Suppressor macrophage treated with lipopolysaccharide for 4 hours (primary cell): ENCODE data around the gene CFAP161.
A peak's percentile ranks its signal among the peaks of the same experiment; 100 is the strongest.
"Not testable (repeated sequence)": the region's sequence is repeated elsewhere in the genome, so short reads cannot be mapped to it uniquely, and the experiment has no call there.

Experiments
- DNase-seq: peaks from one replicate; pipeline ENCODE4 v3.0.0-alpha.2; 2020

Gene CFAP161

DNA sequence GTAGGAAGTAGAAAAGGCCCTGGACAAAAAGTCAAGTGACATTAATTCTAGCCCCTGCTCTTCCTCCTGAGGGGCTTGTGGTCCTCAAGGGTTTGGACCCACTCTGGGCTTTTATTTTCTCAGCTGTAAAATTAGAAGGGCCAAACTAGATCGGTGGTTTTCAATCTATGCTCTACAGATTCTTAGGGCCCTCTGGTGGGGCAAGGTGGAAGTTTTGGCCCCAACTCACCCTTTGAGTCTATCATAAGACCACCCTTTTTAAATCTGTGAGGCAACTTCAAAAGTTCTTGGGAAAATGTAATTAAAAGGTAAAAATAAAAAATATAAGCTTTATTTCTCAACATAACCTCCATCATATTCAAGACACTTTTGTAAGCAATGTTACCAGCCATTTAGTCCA is 25.6 kb upstream of the CFAP161 start:
- peak; percentile 28 for DNase-seq

DNA sequence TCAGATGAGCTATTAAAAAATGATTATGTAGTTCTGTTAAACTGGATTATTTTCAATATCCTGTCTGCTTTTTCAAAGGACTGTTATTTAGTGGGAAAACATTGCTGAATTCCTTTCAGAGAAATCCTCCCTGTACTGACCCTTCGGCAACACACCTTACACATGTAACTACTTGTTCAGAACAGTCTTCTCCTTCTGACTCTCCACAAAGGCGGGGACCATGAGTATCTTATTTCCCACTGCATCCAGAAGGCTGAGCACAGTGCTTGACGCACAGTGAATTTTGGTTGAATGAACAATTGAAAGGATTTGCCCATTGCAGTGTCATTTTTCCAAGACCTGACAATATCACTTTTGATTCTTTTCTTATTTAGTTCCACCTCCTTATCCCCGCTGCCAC is 23.1 kb upstream of the CFAP161 start:
- DNase-seq, result no peak

DNA sequence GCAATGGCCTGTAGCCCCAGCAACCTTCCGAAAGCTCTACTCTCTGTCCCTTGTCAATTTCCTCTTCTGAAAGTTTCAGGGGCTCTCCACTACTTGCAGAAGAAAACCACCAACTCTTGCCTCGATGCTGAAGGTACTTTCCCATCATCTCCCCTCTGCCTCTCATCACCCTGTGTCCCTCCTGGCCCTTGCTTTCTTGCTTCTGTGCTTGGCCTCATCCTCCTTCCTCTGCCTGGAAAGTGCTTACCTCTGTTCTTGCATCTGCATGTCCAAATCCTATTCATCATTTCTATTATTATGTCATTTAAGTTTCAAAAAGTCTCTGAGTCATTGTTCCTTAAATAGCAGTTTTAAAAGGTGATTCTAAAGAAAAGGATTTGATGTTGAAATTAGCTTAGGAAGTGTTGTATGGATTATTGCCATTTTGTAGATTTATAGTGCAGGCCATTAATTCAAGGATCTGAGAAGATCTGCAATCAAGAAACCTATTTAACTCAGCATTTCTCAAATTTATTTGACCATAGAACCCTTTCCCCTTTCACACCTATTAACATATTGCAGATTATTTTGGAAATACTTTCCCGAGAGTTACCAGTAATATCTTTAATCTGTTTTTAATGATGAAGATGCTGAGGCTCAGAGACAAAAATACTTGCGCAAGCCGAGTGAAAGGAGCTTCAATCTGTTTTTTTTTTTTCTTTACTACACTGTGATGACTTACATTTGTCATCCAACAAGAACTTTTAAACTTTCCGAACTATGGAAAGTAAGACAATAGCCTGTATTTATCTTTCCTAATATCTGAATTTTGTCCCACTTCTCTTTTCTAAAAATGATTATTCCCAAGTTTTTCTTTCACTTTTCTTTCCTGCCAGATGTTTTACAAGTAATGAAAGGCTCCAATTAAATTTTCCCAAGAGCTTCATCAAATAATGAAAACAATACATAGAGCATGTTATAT is 22.3 kb upstream of the CFAP161 start:
- DNase-seq, result peak; percentile 75

DNA sequence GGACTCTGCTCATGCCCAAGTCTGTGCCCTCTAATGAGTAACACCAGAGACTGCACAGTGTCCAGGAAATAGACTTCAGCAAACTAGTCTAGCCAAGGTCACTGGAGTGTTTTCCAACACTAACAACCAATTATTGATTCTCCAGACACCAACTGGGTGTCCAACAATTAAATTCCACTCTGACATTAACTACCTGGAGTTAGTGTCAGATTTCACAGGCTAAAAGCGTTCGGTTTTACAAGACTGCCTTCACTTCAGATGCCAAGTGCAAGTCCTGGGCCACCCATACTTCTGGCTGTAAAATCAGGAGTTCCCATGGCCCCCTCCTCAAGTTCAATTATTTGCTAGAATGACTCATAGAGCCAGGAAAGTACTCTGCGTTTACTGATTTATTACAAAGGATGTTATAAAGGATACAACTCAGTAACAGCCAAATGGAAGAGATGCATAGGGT is 20.8 kb upstream of the CFAP161 start:
- no peak for DNase-seq

DNA sequence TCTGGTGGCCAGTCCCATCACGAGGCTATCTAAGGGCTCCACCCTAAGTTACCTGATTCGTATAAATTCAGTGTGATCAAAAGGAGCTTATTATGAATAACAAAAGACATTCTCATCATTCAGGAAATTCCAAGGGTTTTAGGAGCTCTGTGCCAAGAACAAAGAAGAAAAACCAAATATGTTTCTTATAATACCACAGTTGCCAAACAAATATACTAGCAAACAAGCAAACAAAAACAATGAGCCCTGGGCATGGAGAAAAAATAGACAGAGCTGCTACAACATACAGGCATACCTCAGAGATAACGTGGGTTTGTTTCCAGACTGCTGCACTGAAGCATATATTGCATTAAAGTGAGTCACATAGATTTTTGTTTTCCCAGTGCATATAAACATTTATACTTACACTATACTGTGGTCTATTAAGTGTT is 20.2 kb upstream of the CFAP161 start:
- DNase-seq, result no peak

DNA sequence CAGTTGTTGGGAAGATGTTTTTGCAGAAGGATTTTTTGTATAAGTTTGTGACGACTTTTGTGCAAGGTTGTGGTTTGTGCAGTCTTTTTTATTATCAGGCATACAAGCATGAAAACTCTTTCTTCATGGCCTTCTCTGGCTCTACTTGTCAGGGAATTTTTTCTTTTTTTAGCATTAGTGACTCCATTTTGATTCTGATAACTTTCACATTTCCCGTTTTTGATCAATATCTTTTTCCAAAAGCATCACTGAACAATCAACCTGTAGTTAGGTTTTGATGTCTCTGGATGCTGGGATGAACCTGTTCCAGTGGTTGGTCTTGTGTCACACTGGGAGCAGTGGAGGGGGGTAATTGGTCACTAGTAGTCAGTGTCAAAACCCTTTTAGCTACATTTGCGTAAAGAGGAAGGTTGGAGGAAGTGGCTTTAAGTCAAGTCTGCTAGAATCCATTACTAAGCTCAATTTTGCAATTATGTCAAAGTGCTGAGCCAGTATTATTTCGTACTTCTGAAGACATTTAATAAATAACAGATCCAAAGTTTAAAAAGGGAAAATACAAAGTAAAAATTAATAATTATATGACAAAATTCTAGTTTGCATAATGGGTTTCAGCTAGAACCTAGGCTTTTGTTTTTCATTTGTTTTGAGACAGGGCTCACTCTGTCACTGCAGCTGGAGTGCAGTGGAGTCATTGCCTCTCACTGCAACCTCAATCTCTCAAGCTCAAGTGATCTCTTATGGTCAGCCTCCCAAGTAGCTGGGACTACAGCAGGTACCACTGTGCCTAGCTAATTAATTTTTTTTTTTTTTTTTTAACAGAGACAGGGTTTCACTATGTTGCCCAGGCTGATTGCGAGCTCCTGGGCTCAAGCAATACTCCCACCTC is 18.8 kb upstream of the CFAP161 start:
- peak; percentile 79 for DNase-seq

DNA sequence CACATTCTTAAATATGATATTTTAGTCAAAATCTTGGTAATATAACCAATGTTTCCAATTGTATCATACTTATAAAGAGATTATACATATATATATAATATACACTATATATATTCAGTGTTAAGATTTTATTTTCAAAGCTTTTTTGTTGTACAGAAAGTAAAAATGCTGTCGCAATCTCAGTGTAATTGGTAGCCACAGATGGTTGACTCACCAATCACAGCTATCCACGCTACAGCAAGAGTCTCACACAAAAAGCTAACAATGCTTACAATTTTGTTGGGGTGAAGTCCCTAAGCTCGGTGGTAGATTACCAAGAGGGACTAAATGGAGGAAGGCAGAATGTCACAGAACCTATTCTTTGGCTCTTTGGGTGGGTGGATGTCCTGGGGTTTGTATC is 16.9 kb upstream of the CFAP161 start:
- DNase-seq, result peak; percentile 52

DNA sequence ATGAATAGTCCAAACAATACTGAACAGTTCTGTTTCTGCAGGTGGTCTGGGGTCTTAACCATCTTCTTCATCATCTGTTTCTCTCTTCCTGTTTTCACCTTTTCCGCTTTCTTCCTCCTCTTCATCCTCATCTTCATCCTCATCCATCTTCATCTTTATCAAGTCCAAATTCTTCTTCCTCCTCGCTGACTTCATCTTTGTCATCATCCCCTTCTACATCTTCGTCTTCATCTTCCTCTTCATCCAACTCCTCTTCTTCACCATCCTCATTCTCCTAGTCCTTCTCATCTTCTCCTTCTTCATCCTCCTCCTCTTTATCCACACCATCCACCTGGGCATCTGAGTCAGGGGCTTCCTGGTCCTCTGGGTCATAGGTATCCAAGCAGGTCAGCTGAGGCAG is 16.5 kb upstream of the CFAP161 start:
- DNase-seq, result no peak

DNA sequence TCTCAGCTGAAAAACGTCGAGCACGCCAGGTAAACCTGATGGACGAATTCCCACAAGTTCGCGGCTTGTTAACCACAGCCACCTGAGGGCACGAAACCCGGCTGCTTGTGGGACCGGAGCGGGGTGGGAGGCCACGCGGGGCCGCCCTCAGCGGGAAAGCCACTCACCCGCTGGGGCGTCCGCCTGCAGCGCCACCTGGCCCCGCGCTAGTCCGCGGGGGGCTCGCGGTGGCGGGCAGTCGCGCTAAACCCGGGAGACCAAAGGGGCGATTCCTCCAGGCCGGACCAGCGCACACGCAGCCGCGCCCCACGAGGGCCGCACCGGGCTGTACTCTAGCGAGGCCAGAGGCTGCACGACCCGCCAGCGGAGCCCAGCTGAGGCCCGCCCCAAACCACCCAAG is 15.7 kb upstream of the CFAP161 start:
- DNase-seq, result no peak

DNA sequence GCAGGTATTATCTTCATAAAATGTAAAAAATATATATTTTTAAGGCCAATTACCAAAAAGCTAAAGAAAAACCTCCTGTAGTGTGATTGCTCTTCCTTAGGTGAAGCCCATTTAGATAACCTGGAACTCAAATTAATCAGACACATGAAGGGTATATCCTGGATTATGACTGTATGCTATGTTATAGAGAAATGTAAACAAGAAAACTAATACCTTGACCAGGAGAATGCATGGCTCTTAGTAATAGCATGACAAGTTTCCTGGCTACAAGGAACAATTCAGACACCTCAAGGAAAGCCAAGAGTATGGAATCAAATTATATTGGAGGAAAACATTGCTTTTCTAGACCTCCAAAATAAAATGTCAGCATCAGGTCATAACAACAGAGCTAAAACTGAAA is 14.0 kb upstream of the CFAP161 start:
- DNase-seq, result no peak

DNA sequence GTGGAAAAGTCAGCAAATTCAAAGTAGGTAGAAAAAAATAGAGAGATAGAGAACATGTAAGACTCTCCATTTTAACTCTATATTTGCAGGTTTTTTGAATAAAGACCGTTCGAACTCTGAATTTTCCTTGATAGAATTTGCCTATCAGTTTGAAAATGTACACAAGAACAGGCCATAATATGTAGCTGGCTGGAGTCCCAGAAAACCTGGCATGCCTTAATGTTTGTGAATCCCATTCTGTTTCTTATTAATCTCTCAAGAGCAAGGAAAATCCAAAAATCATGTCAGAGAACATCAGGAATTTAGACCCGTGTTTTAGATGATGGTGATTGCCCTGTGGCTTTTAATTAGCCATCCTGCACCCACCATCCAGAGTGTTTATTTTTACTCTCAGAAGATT is 7.2 kb upstream of the CFAP161 start:
- no peak for DNase-seq

DNA sequence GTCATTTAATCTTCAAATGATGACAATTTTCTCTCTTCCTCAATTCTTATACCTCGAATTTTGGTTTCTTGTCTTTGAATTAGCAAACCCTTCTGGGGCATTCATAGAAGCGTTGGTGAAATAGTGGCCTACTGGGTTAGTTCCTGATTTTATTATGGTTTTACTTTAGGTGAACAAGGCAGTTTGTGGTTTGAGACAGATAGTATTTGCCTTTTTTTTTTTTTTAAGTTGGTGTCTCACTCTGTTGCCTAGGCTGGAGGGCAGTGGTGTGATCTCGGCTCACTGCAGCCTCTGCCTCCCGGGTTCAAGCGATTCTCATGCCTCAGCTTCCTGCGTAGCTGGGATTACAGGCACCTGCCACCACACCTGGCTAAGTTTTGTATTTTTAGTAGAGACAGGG is 7.4 kb downstream of the CFAP161 start:
- peak; percentile 57 for DNase-seq

DNA sequence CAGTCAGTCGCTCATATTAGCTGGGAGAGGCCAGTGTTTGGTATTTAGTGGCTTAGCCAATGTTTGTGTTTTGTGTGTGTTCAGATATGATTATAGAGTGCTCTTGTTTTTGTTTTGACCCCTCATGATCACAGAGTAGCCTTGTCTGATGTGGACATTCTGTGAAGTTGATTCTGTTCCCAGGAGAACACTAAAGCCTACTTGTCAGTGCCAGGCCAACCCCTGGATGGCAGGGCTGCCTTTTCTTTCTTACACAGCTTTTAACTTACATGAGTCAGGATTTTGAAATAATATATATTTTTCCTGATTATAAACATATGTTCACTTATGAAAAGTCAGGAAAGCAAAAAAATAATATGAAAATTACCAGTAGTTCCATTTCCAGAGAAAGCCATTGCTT is 11.9 kb downstream of the CFAP161 start:
- DNase-seq, result peak; percentile 12

DNA sequence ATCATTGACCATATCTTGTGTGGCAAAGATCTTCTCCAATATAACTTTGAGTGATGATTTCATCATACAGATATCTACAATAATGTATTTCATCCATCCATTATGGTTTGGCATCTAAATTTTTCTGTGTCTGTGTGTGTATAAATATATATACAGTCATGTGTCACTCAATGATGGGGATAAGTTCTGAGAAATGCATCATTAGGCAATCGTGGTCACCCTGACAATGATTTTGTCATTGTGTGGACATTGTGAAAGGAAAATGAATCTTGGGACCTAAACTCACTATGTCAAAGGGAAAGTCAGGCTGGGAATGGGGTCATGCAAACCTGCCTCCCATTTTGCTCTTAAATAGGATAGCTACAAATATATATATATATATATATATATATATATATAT is 12.4 kb downstream of the CFAP161 start:
- DNase-seq, result peak; percentile 82

DNA sequence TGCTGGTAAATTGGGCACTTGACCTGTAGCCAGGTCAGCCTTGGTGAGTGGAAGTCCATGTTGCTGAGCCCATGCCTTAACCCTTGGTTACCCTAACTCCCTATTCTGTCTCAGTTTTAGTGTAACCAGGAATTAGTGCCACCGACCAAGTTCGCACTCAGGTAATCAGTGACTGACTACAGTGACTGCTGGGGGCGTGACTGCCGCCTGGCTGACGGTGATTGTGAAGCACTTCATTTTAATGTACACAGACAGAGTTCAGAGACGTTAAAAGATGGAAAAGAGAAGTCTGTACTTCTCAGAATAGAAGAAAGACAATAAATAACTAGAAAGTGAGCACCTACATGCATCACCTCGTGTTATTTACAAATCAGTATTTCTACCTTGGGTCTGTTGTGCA is 17.3 kb downstream of the CFAP161 start:
- no peak for DNase-seq

DNA sequence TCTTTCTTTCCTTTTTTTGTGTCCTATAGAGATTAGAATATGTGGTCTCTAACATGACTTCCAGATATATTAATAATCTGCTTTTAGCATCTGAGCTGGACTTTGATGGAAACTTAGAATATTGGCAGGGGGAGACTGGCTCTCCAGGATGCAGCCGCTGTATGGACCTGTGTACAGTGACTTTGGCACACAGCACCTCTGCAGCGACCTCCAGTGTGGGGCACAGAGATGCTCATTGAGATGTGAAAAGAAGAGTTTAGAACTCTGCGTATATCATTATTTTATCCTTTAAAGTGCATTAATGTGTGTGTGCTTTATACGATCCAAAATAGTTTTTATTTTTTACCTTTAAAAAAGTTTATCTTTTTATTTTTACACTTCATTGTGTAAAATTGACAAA is 18.3 kb downstream of the CFAP161 start:
- DNase-seq, result no peak

DNA sequence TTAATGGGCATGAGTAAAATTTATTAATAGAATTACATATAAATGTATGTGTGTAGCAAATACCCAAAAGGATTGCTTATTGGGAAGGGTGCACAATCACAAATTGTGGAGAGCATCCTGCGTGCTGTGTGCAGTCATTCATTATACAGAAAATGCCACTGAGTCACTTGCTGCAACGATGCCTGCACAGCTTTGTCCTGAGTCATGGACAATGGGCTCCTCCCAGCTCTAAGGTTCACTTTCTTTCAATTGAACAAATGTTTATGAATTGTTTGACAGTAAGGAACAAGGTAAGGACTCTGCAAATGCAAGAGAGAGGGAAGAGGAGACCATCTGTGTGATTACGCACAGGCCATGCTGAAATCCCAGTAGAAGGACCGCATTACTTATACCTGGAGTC is 18.7 kb downstream of the CFAP161 start:
- DNase-seq, result no peak

DNA sequence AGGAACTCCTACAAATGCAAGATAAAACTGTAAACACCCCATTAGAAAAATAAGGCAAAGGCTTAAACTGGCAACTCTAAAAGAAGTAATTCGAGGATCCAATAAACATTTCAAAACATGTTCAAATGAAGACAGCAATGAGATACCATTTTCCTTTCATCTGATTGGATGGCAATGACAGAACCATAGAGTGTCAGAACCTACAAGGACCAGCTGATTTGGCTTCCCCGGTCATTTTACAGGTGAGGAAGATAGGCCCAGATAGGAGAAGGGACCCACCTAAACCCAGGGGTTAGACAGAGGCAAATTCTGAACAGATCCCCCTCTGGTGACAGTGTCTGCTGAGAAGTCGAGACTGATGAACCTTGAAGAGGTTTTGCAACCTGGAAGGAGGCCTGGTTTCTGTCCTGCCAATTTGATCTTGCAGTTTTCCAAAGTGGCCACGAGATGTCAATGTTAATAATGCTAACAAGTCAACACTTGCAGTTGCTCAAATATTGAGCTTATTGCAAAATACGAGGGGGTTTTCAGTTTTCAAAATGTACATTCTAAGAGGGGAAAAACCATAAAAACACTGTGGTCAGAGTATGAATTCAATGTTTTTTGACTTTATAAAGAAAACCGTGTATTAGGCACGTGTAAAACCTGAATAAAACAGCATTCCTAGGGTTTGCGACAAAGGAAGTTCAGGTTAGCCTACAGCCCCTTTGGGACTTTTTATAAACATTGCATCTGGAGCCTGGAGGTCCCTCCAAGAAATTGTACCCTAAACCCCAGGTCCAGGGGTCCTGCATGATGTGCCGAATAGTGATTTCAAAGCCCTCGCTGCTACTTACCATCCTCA is 21.5 kb downstream of the CFAP161 start:
- DNase-seq, result peak; percentile 76

DNA sequence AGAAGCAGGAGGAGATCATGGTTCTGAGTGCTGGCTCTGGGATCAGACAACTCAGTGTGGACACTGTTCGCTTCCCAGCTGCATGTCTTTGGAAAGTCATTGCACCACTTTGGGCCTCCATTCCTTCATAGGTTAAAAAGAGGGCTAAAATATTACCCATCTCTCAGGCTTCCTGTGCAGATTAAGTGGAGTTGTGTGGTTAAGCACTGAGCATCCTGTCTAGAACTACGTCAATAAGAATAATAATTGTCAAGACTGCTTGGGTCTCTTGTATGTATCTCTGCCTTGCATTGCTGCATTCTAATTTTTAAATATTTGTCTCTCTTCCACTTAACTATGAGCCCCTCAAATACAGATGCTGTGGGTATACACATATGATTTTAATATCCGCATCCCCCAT is 22.3 kb downstream of the CFAP161 start:
- DNase-seq, result no peak

DNA sequence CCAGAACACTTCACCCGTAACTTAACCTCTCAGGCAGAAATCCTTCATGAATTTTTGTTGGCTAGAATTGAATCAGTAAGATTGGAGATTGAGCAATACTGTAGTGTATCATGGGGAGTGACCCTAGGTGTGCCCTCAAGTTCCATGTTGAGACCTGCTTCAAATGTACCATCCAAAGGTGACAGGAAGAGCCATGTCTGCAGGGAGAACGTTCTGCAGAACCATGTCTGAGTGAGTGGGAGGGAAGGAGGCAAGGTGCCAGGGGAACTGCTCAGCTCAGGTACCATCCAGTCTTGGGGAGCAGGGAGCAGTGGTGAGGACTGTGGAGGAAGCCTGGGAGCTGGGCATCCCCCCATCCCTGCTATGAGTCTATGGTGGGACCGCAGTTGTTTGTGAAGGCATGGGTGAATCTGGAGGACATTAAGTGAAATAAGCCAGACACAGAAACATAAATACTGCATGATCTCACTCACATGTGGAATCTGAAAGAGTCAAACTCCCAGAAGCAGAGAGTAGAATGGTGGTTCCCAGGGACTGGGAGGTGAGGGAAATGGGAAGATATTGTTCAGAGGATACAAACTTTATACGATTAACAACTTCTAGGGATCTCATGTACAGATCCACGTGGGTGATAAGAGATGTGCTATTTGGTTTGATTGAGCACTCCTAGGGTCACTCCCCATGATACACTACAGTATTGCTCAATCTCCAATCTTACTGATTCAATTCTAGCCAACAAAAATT is 23.3 kb downstream of the CFAP161 start:
- DNase-seq, result no peak

DNA sequence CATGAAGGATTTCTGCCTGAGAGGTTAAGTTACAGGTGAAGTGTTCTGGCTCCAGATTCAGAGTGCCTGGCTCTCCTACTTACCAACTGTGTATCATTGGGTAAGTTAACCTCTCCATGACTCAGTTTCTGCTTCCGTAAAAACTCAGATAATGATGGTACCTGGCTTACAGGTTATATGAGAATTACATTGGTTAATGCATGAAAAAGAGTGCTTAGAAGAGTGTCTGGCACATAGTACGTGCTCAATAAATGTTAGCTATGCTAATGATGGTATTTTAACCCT is 23.8 kb downstream of the CFAP161 start:
- DNase-seq, result no peak

DNA sequence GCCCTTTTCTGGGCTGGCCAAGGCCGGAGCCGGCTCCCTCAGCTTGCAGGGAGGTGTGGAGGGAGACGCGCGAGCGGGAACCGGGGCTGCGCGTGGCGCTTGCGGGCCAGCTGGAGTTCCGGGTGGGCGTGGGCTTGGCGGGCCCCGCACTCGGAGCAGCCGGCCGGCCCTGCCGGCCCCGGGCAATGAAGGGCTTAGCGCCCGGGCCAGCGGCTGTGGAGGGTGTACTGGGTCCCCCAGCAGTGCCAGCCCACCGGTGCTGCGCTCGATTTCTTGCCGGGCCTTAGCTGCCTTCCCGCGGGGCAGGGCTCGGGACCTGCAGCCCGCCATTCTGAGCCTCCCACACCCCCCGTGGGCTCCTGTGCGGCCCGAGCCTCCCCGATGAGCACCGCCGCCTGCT is 24.5 kb downstream of the CFAP161 start:
- not testable (repeated sequence) for DNase-seq
